SJCRH30 (cell line): ENCODE results near the gene MBD3L2B. TPM values are rescaled to one million over a fixed set of nuclear protein-coding genes. Genes with fewer than 3 reads are reported as not detected.
"Not testable (repeated sequence)": the region's sequence is repeated elsewhere in the genome, so short reads cannot be mapped to it uniquely, and the experiment has no call there.

ENCODE experiments used
- DNase-seq, 2 experiments: peaks; one replicate each; pipeline ENCODE4 v3.0.0-alpha.2; 2015 to 2020
- H3K27ac ChIP-seq: fragments of 250-450 bp; sonication (Bioruptor Pico); 2 replicates; pipeline ENCODE4 v1.5.1; 2020; ENCODE audit warnings: mild to moderate bottlenecking, moderate library complexity
- H3K27me3 ChIP-seq: fragments of 250-450 bp; sonication (Bioruptor Pico); 2 replicates; pipeline ENCODE4 v1.5.1; 2020; ENCODE audit warnings: mild to moderate bottlenecking, moderate library complexity
- H3K36me3 ChIP-seq: fragments of 250-450 bp; sonication (Bioruptor Pico); 2 replicates; pipeline ENCODE4 v1.5.1; 2020; ENCODE audit warnings: mild to moderate bottlenecking, moderate library complexity
- H3K4me1 ChIP-seq: fragments of 250-450 bp; sonication (Bioruptor Pico); 2 replicates; pipeline ENCODE4 v1.5.1; 2020; ENCODE audit warnings: mild to moderate bottlenecking, moderate library complexity
- H3K4me3 ChIP-seq: fragments of 250-450 bp; sonication (Bioruptor Pico); 2 replicates; pipeline ENCODE4 v1.5.1; 2020; ENCODE audit warnings: mild to moderate bottlenecking, moderate library complexity
- H3K9me3 ChIP-seq: fragments of 250-450 bp; sonication (Bioruptor Pico); replicated peaks from 2 replicates; pipeline ENCODE4 v1.5.1; 2020; ENCODE audit warnings: mild to moderate bottlenecking, moderate library complexity
- total RNA-seq: library from RNA; depleted of rRNA; stranded (reverse); fragments of >200 nt; shearing (Covaris generic); gene quantifications from 2 replicates; pipeline ENCODE4 v1.2.3, GENCODE V29; 2014; rRNA removed

The MBD3L2B gene
- total RNA-seq, result not detected in 2 replicates

DNA sequence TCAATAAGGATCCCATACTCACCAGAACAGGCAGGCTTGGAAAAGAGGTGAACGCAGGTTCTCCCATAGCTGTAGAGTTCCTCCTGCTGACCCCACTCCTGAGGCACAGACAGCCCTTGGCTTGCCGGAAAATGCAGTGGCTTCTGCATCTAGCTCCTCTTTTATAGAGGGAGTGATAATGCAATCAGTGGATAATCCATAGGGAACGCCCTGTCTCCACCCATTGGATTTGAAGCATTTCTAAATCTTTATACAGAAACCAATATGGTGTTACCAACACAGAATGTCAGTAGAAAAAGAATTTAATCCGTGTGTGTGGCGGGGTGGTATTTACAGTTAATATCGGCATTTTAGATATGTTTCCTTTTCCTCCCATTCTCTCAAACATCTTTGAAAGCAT is at the start of gene MBD3L2B:
Gene MBD3L2B (minus strand): TSS at position 101 of the 400 bp plus-strand sequence. CDS start 34 bp downstream, at position 67.
- H3K36me3 ChIP-seq, H3K4me1 ChIP-seq, H3K9me3 ChIP-seq, H3K4me3 ChIP-seq, H3K27ac ChIP-seq, H3K27me3 ChIP-seq, DNase-seq: not testable (repeated sequence)

- H3K36me3 ChIP-seq, result peaks cover 30% of the 10 kb centered on the region
- DNase-seq, result peak in 1 of 2 experiments; percentile 12
- H3K4me1 ChIP-seq, result no peaks in the 10 kb centered on the region; the same call in 1 of the 2 replicates
- no peaks in the 10 kb centered on the region for H3K27me3 ChIP-seq
- no peaks in the 10 kb centered on the region for H3K9me3 ChIP-seq
- peak overlapping the region; percentile 73 for H3K27ac ChIP-seq
- peak overlapping the region; percentile 99 for H3K4me3 ChIP-seq
Observed at GRCh38 chr19:7069904-7070226, 48.6 kb upstream of the MBD3L2B start.

GRCh38 chr19:7069042-7069903 is 48.0 kb upstream of the MBD3L2B start, which contains the start of gene ZNF557:
Gene ZNF557, plus strand, starts transcription at chr19:7069703. Its CDS starts 5,372 bp downstream, at chr19:7075075.
- no peaks in the 10 kb centered on the region for H3K9me3 ChIP-seq
- peak; percentile 97 to 98 for DNase-seq
- no peaks in the 10 kb centered on the region for H3K27me3 ChIP-seq
- H3K4me3 ChIP-seq, result peak within 1 kb of the TSS; percentile 99
- H3K36me3 ChIP-seq, result peaks cover 28% of the 10 kb centered on the region
- no peaks in the 10 kb centered on the region; the same call in 1 of the 2 replicates for H3K4me1 ChIP-seq
- peak within 1 kb of the TSS; percentile 73 for H3K27ac ChIP-seq

GRCh38 chr19:7068599-7068998 is 47.4 kb upstream of the MBD3L2B start:
- Histone ChIP-seq H3K4me3 (peak overlapping the region; percentile 99), H3K27ac (no peak overlapping the region), H3K27me3 (no peaks in the 10 kb centered on the region), H3K9me3 (no peaks in the 10 kb centered on the region), H3K36me3 (peaks cover 23% of the 10 kb centered on the region), H3K4me1 (no peaks in the 10 kb centered on the region; the same call in 1 of the 2 replicates)
- no peak for DNase-seq

DNA sequence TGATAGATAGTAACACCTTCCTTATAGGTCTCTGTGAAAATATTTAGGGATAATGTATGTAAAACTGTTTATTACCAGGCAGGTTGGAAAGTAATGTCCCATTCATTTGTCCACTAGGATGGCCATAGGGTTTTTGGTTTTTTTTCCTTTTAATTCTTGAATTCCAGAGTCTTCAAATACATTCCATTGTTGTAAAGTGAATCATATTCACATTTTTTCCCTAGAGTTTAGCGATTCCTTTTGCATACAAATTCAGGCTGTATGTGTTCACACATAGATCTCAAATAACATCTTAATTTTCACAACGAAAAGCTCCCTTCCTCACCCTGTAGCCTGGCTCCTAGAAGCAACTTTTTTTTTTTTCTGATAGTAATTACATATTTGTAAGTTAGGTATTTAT is 46.5 kb upstream of the MBD3L2B start:
- no peaks in the 10 kb centered on the region for H3K9me3 ChIP-seq
- H3K27ac ChIP-seq, result no peak overlapping the region
- H3K27me3 ChIP-seq, result no peaks in the 10 kb centered on the region
- peaks cover 15% of the 10 kb centered on the region for H3K36me3 ChIP-seq
- H3K4me1 ChIP-seq, result no peaks in the 10 kb centered on the region; the same call in 1 of the 2 replicates
- DNase-seq, result no peak
- no peak overlapping the region for H3K4me3 ChIP-seq

- DNase-seq, result peak; percentile 11 to 29
- not testable (repeated sequence) for H3K27me3 ChIP-seq, H3K4me3 ChIP-seq
Observed at GRCh38 chr19:7067122-7067521, 45.9 kb upstream of the MBD3L2B start.

GRCh38 chr19:7063764-7064418 is 42.7 kb upstream of the MBD3L2B start:
- no peaks in the 10 kb centered on the region for H3K27me3 ChIP-seq

More at GRCh38 chr19:7067122-7067521, 45.9 kb upstream of the MBD3L2B start:
- H3K27ac ChIP-seq, H3K9me3 ChIP-seq, H3K4me1 ChIP-seq, H3K36me3 ChIP-seq: not testable (repeated sequence)

DNA sequence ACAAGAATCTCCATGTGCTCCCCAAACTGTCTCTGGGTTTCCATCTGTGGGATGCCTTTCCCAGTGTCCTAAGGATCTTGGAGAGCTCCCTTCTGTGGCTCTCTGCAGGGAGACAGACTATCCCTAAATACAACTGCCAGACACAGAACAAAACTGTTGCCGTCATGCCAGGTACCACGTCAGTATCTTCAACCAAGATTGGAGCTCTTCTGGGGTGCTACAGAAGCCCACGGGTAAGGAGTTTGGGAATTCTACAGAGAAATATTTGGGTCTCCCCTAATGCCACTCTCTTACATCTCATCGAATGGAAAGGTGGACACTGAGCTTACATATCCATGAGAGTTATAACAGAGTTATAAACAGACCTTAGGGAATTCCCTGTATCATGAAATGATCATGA is 42.1 kb upstream of the MBD3L2B start:
- no peaks in the 10 kb centered on the region for H3K27me3 ChIP-seq
- H3K4me3 ChIP-seq, result no peak overlapping the region
- no peak for DNase-seq
- H3K27ac ChIP-seq, result no peak overlapping the region
- no peaks in the 10 kb centered on the region for H3K4me1 ChIP-seq
- no peaks in the 10 kb centered on the region for H3K36me3 ChIP-seq
- H3K9me3 ChIP-seq, result no peaks in the 10 kb centered on the region

More at GRCh38 chr19:7063764-7064418, 42.7 kb upstream of the MBD3L2B start:
- Histone ChIP-seq H3K36me3 (no peaks in the 10 kb centered on the region), H3K9me3 (no peaks in the 10 kb centered on the region), H3K27ac (no peak overlapping the region), H3K4me1 (no peaks in the 10 kb centered on the region), H3K4me3 (no peak overlapping the region)
- DNase-seq, result no peak

DNA sequence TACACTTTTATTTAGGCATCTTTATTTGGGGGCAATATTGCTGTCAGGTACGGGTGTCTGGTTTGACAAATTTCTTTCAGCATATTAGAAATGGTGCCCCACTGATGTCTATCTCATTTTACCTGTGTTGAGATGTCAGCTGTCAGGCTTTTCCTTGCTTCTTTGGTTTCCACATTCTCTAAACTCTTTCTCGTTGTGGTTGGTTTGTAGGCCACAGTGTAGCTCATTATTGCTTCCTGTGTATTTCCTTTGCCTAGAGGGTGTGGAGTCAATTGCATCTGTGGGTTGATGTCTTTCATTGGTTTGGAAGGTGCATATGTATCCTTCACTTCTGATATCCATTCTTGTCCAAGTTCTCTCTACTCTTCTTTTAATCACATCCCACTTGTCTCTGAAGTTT is 38.7 kb upstream of the MBD3L2B start:
- H3K4me1 ChIP-seq, H3K36me3 ChIP-seq, H3K9me3 ChIP-seq, H3K27ac ChIP-seq, H3K4me3 ChIP-seq, DNase-seq, H3K27me3 ChIP-seq: not testable (repeated sequence)

DNA sequence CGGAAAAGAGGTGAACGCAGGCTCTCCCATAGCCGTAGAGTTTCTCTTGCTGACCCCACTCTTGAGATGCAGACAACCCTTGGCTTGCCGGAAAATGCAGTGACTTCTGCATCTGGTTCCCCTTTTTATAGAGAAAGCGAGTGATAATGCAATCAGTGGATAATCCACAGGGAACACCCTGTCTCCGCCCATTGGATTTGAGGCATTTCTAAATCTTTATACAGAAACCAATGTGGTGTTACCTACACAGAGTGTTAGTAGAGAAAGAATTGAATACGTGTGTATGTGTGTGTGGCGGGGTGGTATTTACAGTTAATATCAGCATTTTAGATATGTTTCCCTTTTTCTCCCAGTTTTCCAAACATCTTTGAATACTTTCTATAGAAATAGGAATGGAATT is 37.3 kb upstream of the MBD3L2B start, which contains the start of gene MBD3L3:
Gene MBD3L3 (minus strand): TSS at position 101 of the 400 bp plus-strand sequence. CDS start 71 bp downstream, at position 30.
- not testable (repeated sequence) for H3K36me3 ChIP-seq, H3K9me3 ChIP-seq, DNase-seq, H3K27ac ChIP-seq, H3K4me1 ChIP-seq, H3K27me3 ChIP-seq, H3K4me3 ChIP-seq

GRCh38 chr19:7056371-7056770 is 35.1 kb upstream of the MBD3L2B start:
- H3K27me3 ChIP-seq, H3K36me3 ChIP-seq, H3K27ac ChIP-seq, H3K4me1 ChIP-seq, DNase-seq, H3K9me3 ChIP-seq, H3K4me3 ChIP-seq: not testable (repeated sequence)

DNA sequence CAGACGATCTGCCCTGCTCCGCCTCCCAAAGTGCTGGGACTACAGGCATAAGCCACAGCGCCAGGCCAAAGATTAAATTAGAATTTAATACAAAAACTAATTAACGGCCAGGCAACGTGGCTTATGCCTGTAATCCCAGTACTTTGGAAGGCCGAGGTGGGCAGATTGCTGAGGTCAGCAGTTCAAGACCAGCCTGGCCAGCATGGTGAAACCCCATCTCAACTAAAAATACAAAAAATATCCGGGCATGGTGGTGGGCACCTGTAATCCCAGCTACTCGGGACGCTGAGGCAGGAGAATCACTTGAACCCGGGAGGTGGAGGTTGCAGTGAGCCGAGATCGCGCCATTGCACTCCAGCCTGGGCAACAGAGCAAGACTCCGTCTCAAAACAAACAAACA is 34.4 kb upstream of the MBD3L2B start:
- H3K36me3 ChIP-seq, H3K4me1 ChIP-seq: not testable (repeated sequence)

GRCh38 chr19:7054635-7055368 is 33.6 kb upstream of the MBD3L2B start:
- not testable (repeated sequence) for H3K9me3 ChIP-seq

More for the DNA sequence above, 34.4 kb upstream of the MBD3L2B start:
- H3K4me3 ChIP-seq, H3K9me3 ChIP-seq, H3K27me3 ChIP-seq, H3K27ac ChIP-seq, DNase-seq: not testable (repeated sequence)

GRCh38 chr19:7052896-7053295 is 31.7 kb upstream of the MBD3L2B start:
- not testable (repeated sequence) for H3K27me3 ChIP-seq, H3K9me3 ChIP-seq, H3K4me1 ChIP-seq, H3K4me3 ChIP-seq, H3K36me3 ChIP-seq, H3K27ac ChIP-seq, DNase-seq

More at GRCh38 chr19:7054635-7055368, 33.6 kb upstream of the MBD3L2B start:
- not testable (repeated sequence) for H3K36me3 ChIP-seq, H3K27me3 ChIP-seq, H3K4me1 ChIP-seq, H3K27ac ChIP-seq, DNase-seq, H3K4me3 ChIP-seq

GRCh38 chr19:7051421-7051820 is 30.2 kb upstream of the MBD3L2B start:
- H3K9me3 ChIP-seq, H3K27me3 ChIP-seq, DNase-seq, H3K36me3 ChIP-seq, H3K27ac ChIP-seq, H3K4me3 ChIP-seq, H3K4me1 ChIP-seq: not testable (repeated sequence)
